Common myeloid progenitor, CD34-positive (primary cell): ENCODE data around the gene ASTN2.
A peak's percentile ranks its signal among the peaks of the same experiment; 100 is the strongest.

Source experiments
- CTCF ChIA-PET: fragments of 350-600 bp; sonication (Branson Sonifier 250); formaldehyde crosslinking; loops from one replicate; lab custom pipeline; 2021; ENCODE audit warnings: antibody characterized with exemption; lab: Charles Lee
- POLR2A ChIA-PET: fragments of 350-600 bp; sonication (Branson Sonifier 250); formaldehyde crosslinking; loops from one replicate; lab custom pipeline; 2021; ENCODE audit warnings: antibody characterized with exemption; lab: Charles Lee
- DNase-seq, 3 donors: peaks; one replicate each; pipeline versions ENCODE4 v3.0.0 to v3.0.0-alpha.2; 2013
- H3K27ac ChIP-seq, 2 experiments: 1 replicate in 1 of 2; 2 replicates in 1 of 2; pipeline ENCODE4 v1.7.0; 2013; ENCODE audit warnings: inconsistent platforms in 2 of 2, low read length in 2 of 2, mild to moderate bottlenecking in 2 of 2, low read depth in 1 of 2, moderate library complexity in 1 of 2; ENCODE audit not compliant: severe bottlenecking in 2 of 2, insufficient read depth in 1 of 2, poor library complexity in 1 of 2
- H3K27me3 ChIP-seq, 5 experiments: replicated peaks in 2 of 5; 1 replicate in 3 of 5; 2 replicates in 2 of 5; pipeline versions ENCODE4 v1.6.1 to v1.7.0; 2013; ENCODE audit warnings: low read length in 4 of 5, mild to moderate bottlenecking in 2 of 5, moderate library complexity in 2 of 5, inconsistent platforms in 1 of 5; ENCODE audit not compliant: insufficient read depth in 5 of 5, control insufficient read depth in 4 of 5
- H3K36me3 ChIP-seq, 4 experiments: 1 replicate in 2 of 4; 2 replicates in 2 of 4; pipeline versions ENCODE4 v1.6.1 to v1.7.0; 2013; ENCODE audit warnings: low read length in 3 of 4, control low read depth in 1 of 4, mild to moderate bottlenecking in 1 of 4; ENCODE audit not compliant: control insufficient read depth in 4 of 4, insufficient read depth in 4 of 4
- H3K4me1 ChIP-seq, 4 experiments: 1 replicate in 3 of 4; 2 replicates in 1 of 4; pipeline versions ENCODE4 v1.6.1 to v1.7.1; 2013; ENCODE audit warnings: low read length in 3 of 4, mild to moderate bottlenecking in 3 of 4, control low read depth in 1 of 4, inconsistent platforms in 1 of 4, moderate library complexity in 1 of 4; ENCODE audit not compliant: control insufficient read depth in 4 of 4, insufficient read depth in 4 of 4; ENCODE audit errors: control extremely low read depth in 1 of 4
- H3K4me3 ChIP-seq, 7 experiments: 1 replicate in 4 of 7; 2 replicates in 3 of 7; pipeline versions ENCODE4 v1.5.1 to v1.7.0; 2013; ENCODE audit warnings: mild to moderate bottlenecking in 7 of 7, low read length in 6 of 7, moderate library complexity in 6 of 7, inconsistent platforms in 2 of 7, low read depth in 2 of 7, control low read depth in 1 of 7; ENCODE audit not compliant: insufficient read depth in 4 of 7, control insufficient read depth in 1 of 7; ENCODE audit errors: extremely low read depth in 1 of 7
- H3K9me3 ChIP-seq, 5 experiments: 1 replicate in 4 of 5; 2 replicates in 1 of 5; pipeline versions ENCODE4 v1.6.1 to v1.7.1; 2013; ENCODE audit warnings: low read length in 4 of 5, mild to moderate bottlenecking in 2 of 5, inconsistent platforms in 1 of 5, low read depth in 1 of 5, moderate library complexity in 1 of 5; ENCODE audit not compliant: control insufficient read depth in 4 of 5, insufficient read depth in 2 of 5; ENCODE audit errors: control extremely low read depth in 1 of 5
- WGBS: methylation state at CpG from one replicate; pipeline ENCODE4 v1.1.5; 2013; ENCODE audit not compliant: insufficient coverage; 5-methylcytosine and 5-hydroxymethylcytosine counted together

ASTN2 gene

GRCh38 chr9:117018966-117019617, 395.8 kb downstream of the ASTN2 start:
- no peak for DNase-seq
- Histone ChIP-seq H3K9me3 (peaks cover 0 to 2% (median 0%) of the 10 kb centered on the region in 5 experiments), H3K27ac (no peak overlapping the region), H3K36me3 (no peaks in the 10 kb centered on the region), H3K4me3 (no peak overlapping the region), H3K4me1 (no peaks in the 10 kb centered on the region), H3K27me3 (peaks cover 0 to 2% (median 0%) of the 10 kb centered on the region in 5 experiments)
- POLR2A ChIA-PET, result no interaction called here
- WGBS, result 100% methylated on average over 1 of the region's 6 CpGs
- CTCF ChIA-PET, result no interaction called here

GRCh38 chr9:117017414-117017985, 397.4 kb downstream of the ASTN2 start:
- POLR2A ChIA-PET, result no interaction called here
- peaks cover 0 to 2% (median 0%) of the 10 kb centered on the region in 5 experiments for H3K27me3 ChIP-seq
- WGBS, result 100% methylated on average over 1 of the region's 3 CpGs

GRCh38 chr9:117014061-117014460, 400.8 kb downstream of the ASTN2 start:
- Histone ChIP-seq H3K36me3 (no peaks in the 10 kb centered on the region), H3K27ac (no peak overlapping the region), H3K9me3 (peaks cover 0 to 2% (median 0%) of the 10 kb centered on the region in 5 experiments), H3K4me3 (no peak overlapping the region), H3K27me3 (peaks cover 0 to 2% (median 0%) of the 10 kb centered on the region in 5 experiments), H3K4me1 (no peaks in the 10 kb centered on the region)
- WGBS, result 100% methylated on average over 1 of the region's 4 CpGs
- POLR2A ChIA-PET, result no interaction called here
- no peak for DNase-seq
- CTCF ChIA-PET, result interaction anchor here (0.8 kb wide), 1 partner anchor 62 kb away, joined by 3 read pairs; no protein-coding TSS in a partner anchor

More at GRCh38 chr9:117017414-117017985, 397.4 kb downstream of the ASTN2 start:
- Histone ChIP-seq H3K4me1 (no peaks in the 10 kb centered on the region), H3K27ac (no peak overlapping the region), H3K36me3 (no peaks in the 10 kb centered on the region), H3K4me3 (no peak overlapping the region), H3K9me3 (peaks cover 0 to 2% (median 0%) of the 10 kb centered on the region in 5 experiments)
- DNase-seq, result no peak
- CTCF ChIA-PET, result no interaction called here

GRCh38 chr9:117013440-117013995, 401.3 kb downstream of the ASTN2 start:
- peaks cover 0 to 2% (median 0%) of the 10 kb centered on the region in 5 experiments for H3K27me3 ChIP-seq
- H3K4me1 ChIP-seq, result no peaks in the 10 kb centered on the region
- ChIA-PET CTCF (no interaction called here), POLR2A (no interaction called here)
- no peak for DNase-seq
- H3K9me3 ChIP-seq, result peaks cover 0 to 2% (median 0%) of the 10 kb centered on the region in 5 experiments
- H3K4me3 ChIP-seq, result no peak overlapping the region
- H3K27ac ChIP-seq, result no peak overlapping the region
- no CpG with 5 or more reads among the region's 4 CpGs for WGBS
- H3K36me3 ChIP-seq, result no peaks in the 10 kb centered on the region

- Histone ChIP-seq H3K36me3 (no peaks in the 10 kb centered on the region), H3K27me3 (peaks cover 0 to 2% (median 0%) of the 10 kb centered on the region in 5 experiments), H3K27ac (no peak overlapping the region), H3K4me3 (no peak overlapping the region), H3K4me1 (peaks cover 0 to 2% (median 0%) of the 10 kb centered on the region in 4 experiments), H3K9me3 (peaks cover 0 to 2% (median 0%) of the 10 kb centered on the region in 5 experiments)
- peak in 1 of 3 donors; percentile 24 for DNase-seq
- ChIA-PET POLR2A (no interaction called here), CTCF (interaction anchor here (0.6 kb wide), 1 partner anchor 49 kb away, joined by 3 read pairs; no protein-coding TSS in a partner anchor)
Measured at GRCh38 chr9:117010061-117010460, 404.8 kb downstream of the ASTN2 start.

GRCh38 chr9:117008876-117009275, 406.0 kb downstream of the ASTN2 start:
- Histone ChIP-seq H3K4me1 (peaks cover 0 to 2% (median 0%) of the 10 kb centered on the region in 4 experiments), H3K27me3 (no peaks in the 10 kb centered on the region), H3K9me3 (no peaks in the 10 kb centered on the region), H3K4me3 (no peak overlapping the region), H3K36me3 (no peaks in the 10 kb centered on the region), H3K27ac (no peak overlapping the region)
- POLR2A ChIA-PET, result no interaction called here
- CTCF ChIA-PET, result no interaction called here
- WGBS, result no CpG with 5 or more reads among the region's 2 CpGs
- no peak for DNase-seq

GRCh38 chr9:117008461-117008860, 406.4 kb downstream of the ASTN2 start:
- Histone ChIP-seq H3K36me3 (no peaks in the 10 kb centered on the region), H3K9me3 (no peaks in the 10 kb centered on the region), H3K4me1 (peaks cover 0 to 2% (median 0%) of the 10 kb centered on the region in 4 experiments), H3K27me3 (no peaks in the 10 kb centered on the region), H3K27ac (no peak overlapping the region), H3K4me3 (no peak overlapping the region)
- DNase-seq, result no peak
- ChIA-PET CTCF (no interaction called here), POLR2A (no interaction called here)
